IgD-negative memory B cell (primary cell): ENCODE data around the gene NRL. TPM values are rescaled to one million over a fixed set of nuclear protein-coding genes. Genes with fewer than 3 reads are reported as not detected.
A peak's percentile ranks its signal among the peaks of the same experiment; 100 is the strongest.

Experiments
- H3K27ac Mint-ChIP-seq, 3 donors: one replicate each; pipeline ENCODE4 v1.8.0; 2020 to 2022; ENCODE audit warnings: mild to moderate bottlenecking in 3 of 3, mixed read lengths in 3 of 3, moderate library complexity in 1 of 3
- H3K27me3 Mint-ChIP-seq: one replicate; pipeline ENCODE4 v1.8.0; 2021; ENCODE audit warnings: mixed read lengths
- H3K36me3 Mint-ChIP-seq: one replicate; pipeline ENCODE4 v1.8.0; 2020; ENCODE audit warnings: mild to moderate bottlenecking, mixed read lengths
- H3K4me1 Mint-ChIP-seq, 3 donors: one replicate each; pipeline ENCODE4 v1.8.0; 2020 to 2022; ENCODE audit warnings: mixed read lengths in 3 of 3, mild to moderate bottlenecking in 1 of 3
- H3K4me3 Mint-ChIP-seq, 4 donors: one replicate each; pipeline ENCODE4 v1.8.0; 2020 to 2022; ENCODE audit warnings: mild to moderate bottlenecking in 4 of 4, mixed read lengths in 4 of 4, moderate library complexity in 3 of 4
- H3K9me3 Mint-ChIP-seq, 3 donors: one replicate each; pipeline ENCODE4 v1.8.0; 2020 to 2021; ENCODE audit warnings: mixed read lengths in 3 of 3, mild to moderate bottlenecking in 1 of 3
- polyA plus RNA-seq: library from polyadenylated mRNA; unstranded; fragments of 300-500 nt; fragmentation: Illumina TruSeq; gene quantifications from one replicate; pipeline ENCODE4 v1.2.3, GENCODE V29; 2021

NRL gene
- polyA plus RNA-seq, 1 donor from 2014 or later, result 2.6 TPM

GRCh38 chr14:24079491-24080141, 35.1 kb downstream of the NRL start:
- peak overlapping the region in 2 of 3 donors; percentile 76 to 89 for H3K27ac Mint-ChIP-seq

GRCh38 chr14:24078146-24078545, 36.6 kb downstream of the NRL start:
- Mint-ChIP-seq H3K27ac (peak overlapping the region in 2 of 3 donors; percentile 22 to 62), H3K36me3 (no peaks in the 10 kb centered on the region), H3K4me1 (peaks cover 16 to 34% (median 24%) of the 10 kb centered on the region in 3 donors), H3K27me3 (no peaks in the 10 kb centered on the region), H3K9me3 (no peaks in the 10 kb centered on the region), H3K4me3 (peak overlapping the region in 2 of 4 donors; percentile 12 to 23)

More at GRCh38 chr14:24079491-24080141, 35.1 kb downstream of the NRL start:
- no peaks in the 10 kb centered on the region for H3K9me3 Mint-ChIP-seq
- no peaks in the 10 kb centered on the region for H3K27me3 Mint-ChIP-seq
- peak overlapping the region in 3 of 4 donors; percentile 17 to 86 (median 83) for H3K4me3 Mint-ChIP-seq
- no peaks in the 10 kb centered on the region for H3K36me3 Mint-ChIP-seq
- H3K4me1 Mint-ChIP-seq, result peaks cover 24 to 33% (median 25%) of the 10 kb centered on the region in 3 donors

GRCh38 chr14:24077086-24077485, 37.7 kb downstream of the NRL start:
- Mint-ChIP-seq H3K27me3 (no peaks in the 10 kb centered on the region), H3K9me3 (no peaks in the 10 kb centered on the region), H3K4me3 (peak overlapping the region in 1 of 4 donors; percentile 20), H3K36me3 (no peaks in the 10 kb centered on the region), H3K27ac (peak overlapping the region in 1 of 3 donors; percentile 25), H3K4me1 (peaks cover 16 to 33% (median 23%) of the 10 kb centered on the region in 3 donors)

- Mint-ChIP-seq H3K4me1 (peaks cover 16 to 30% (median 19%) of the 10 kb centered on the region in 3 donors), H3K27me3 (no peaks in the 10 kb centered on the region), H3K36me3 (no peaks in the 10 kb centered on the region), H3K27ac (no peak overlapping the region), H3K4me3 (no peak overlapping the region), H3K9me3 (no peaks in the 10 kb centered on the region)
Observed at GRCh38 chr14:24076302-24076601, 38.5 kb downstream of the NRL start.

GRCh38 chr14:24075485-24076301, 39.1 kb downstream of the NRL start:
- Mint-ChIP-seq H3K36me3 (no peaks in the 10 kb centered on the region), H3K27ac (peak overlapping the region; percentile 1 to 34 (median 32)), H3K4me1 (peaks cover 15 to 29% (median 16%) of the 10 kb centered on the region in 3 donors), H3K9me3 (no peaks in the 10 kb centered on the region), H3K27me3 (no peaks in the 10 kb centered on the region), H3K4me3 (peak overlapping the region in 3 of 4 donors; percentile 8 to 71 (median 41))

GRCh38 chr14:24074625-24075484, 39.9 kb downstream of the NRL start:
- H3K27me3 Mint-ChIP-seq, result no peaks in the 10 kb centered on the region
- no peaks in the 10 kb centered on the region for H3K36me3 Mint-ChIP-seq
- peaks cover 6 to 22% (median 10%) of the 10 kb centered on the region in 3 donors for H3K4me1 Mint-ChIP-seq
- peak overlapping the region in 2 of 3 donors; percentile 1 to 34 for H3K27ac Mint-ChIP-seq
- H3K9me3 Mint-ChIP-seq, result no peaks in the 10 kb centered on the region
- peak overlapping the region in 2 of 4 donors; percentile 8 to 71 for H3K4me3 Mint-ChIP-seq

GRCh38 chr14:24072881-24073877, 41.6 kb downstream of the NRL start:
- H3K4me1 Mint-ChIP-seq, result peaks cover 5 to 19% (median 9%) of the 10 kb centered on the region in 3 donors

GRCh38 chr14:24072436-24072835, 42.3 kb downstream of the NRL start:
- no peaks in the 10 kb centered on the region for H3K27me3 Mint-ChIP-seq
- H3K4me1 Mint-ChIP-seq, result peaks cover 5 to 19% (median 9%) of the 10 kb centered on the region in 3 donors
- no peak overlapping the region for H3K4me3 Mint-ChIP-seq
- H3K9me3 Mint-ChIP-seq, result no peaks in the 10 kb centered on the region
- H3K36me3 Mint-ChIP-seq, result no peaks in the 10 kb centered on the region
- H3K27ac Mint-ChIP-seq, result no peak overlapping the region

More at GRCh38 chr14:24072881-24073877, 41.6 kb downstream of the NRL start:
- no peaks in the 10 kb centered on the region for H3K27me3 Mint-ChIP-seq
- H3K9me3 Mint-ChIP-seq, result no peaks in the 10 kb centered on the region
- H3K27ac Mint-ChIP-seq, result no peak overlapping the region
- H3K36me3 Mint-ChIP-seq, result no peaks in the 10 kb centered on the region
- H3K4me3 Mint-ChIP-seq, result no peak overlapping the region

- Mint-ChIP-seq H3K36me3 (no peaks in the 10 kb centered on the region), H3K4me3 (no peak overlapping the region), H3K4me1 (peaks cover 5 to 19% (median 9%) of the 10 kb centered on the region in 3 donors), H3K27ac (no peak overlapping the region), H3K27me3 (no peaks in the 10 kb centered on the region), H3K9me3 (no peaks in the 10 kb centered on the region)
Observed at GRCh38 chr14:24071836-24072430, 42.8 kb downstream of the NRL start.

GRCh38 chr14:24071144-24071697, 43.5 kb downstream of the NRL start, which contains the start of gene CPNE6:
Gene CPNE6 (plus strand): TSS chr14:24071562. CDS start chr14:24072937, 1,375 bp downstream.
- Mint-ChIP-seq H3K9me3 (no peaks in the 10 kb centered on the region), H3K27me3 (no peaks in the 10 kb centered on the region), H3K4me1 (peaks cover 5 to 16% (median 9%) of the 10 kb centered on the region in 3 donors), H3K36me3 (no peaks in the 10 kb centered on the region), H3K27ac (no peak within 1 kb of the TSS), H3K4me3 (no peak within 1 kb of the TSS)

GRCh38 chr14:24070285-24071143, 44.2 kb downstream of the NRL start:
- no peak overlapping the region for H3K4me3 Mint-ChIP-seq
- peaks cover 5 to 11% (median 5%) of the 10 kb centered on the region in 3 donors for H3K4me1 Mint-ChIP-seq
- no peaks in the 10 kb centered on the region for H3K36me3 Mint-ChIP-seq
- no peak overlapping the region for H3K27ac Mint-ChIP-seq
- no peaks in the 10 kb centered on the region for H3K9me3 Mint-ChIP-seq
- no peaks in the 10 kb centered on the region for H3K27me3 Mint-ChIP-seq

- Mint-ChIP-seq H3K9me3 (no peaks in the 10 kb centered on the region), H3K27me3 (no peaks in the 10 kb centered on the region), H3K27ac (no peak overlapping the region), H3K4me3 (no peak overlapping the region), H3K4me1 (peaks cover 0 to 1% (median 0%) of the 10 kb centered on the region in 3 donors), H3K36me3 (no peaks in the 10 kb centered on the region)
Observed at GRCh38 chr14:24069411-24069735, 45.4 kb downstream of the NRL start.
